Hepatocyte (in vitro differentiated cells): ENCODE data around the gene UNC119. TPM values are rescaled to one million over a fixed set of nuclear protein-coding genes. Genes with fewer than 3 reads are reported as not detected.

ENCODE experiments used
- DNase-seq: peaks from one replicate; pipeline ENCODE4 v3.0.0-alpha.2; 2016; ENCODE audit warnings: low spot score
- H2AFZ ChIP-seq: fragments of 200-600 bp; sonication (generic); 2 replicates; pipeline ENCODE4 v1.6.0; 2016; ENCODE audit warnings: antibody characterized with exemption, mild to moderate bottlenecking
- H3K27ac ChIP-seq: fragments of 200-600 bp; sonication (generic); 2 replicates; pipeline ENCODE4 v1.5.1; 2016; ENCODE audit warnings: mild to moderate bottlenecking
- H3K27me3 ChIP-seq: fragments of 200-600 bp; sonication (generic); 2 replicates; pipeline ENCODE4 v1.6.1; 2016
- H3K36me3 ChIP-seq: fragments of 200-600 bp; sonication (generic); replicated peaks from 2 replicates; pipeline ENCODE4 v1.5.1; 2016; ENCODE audit warnings: low read depth; ENCODE audit not compliant: insufficient read depth
- H3K4me1 ChIP-seq: fragments of 200-600 bp; sonication (generic); 2 replicates; pipeline ENCODE4 v1.5.1; 2016; ENCODE audit warnings: mild to moderate bottlenecking, moderate library complexity; ENCODE audit not compliant: insufficient read depth
- H3K4me2 ChIP-seq: fragments of 200-600 bp; sonication (generic); 2 replicates; pipeline ENCODE4 v1.6.0; 2016
- H3K4me3 ChIP-seq: fragments of 200-600 bp; sonication (generic); 2 replicates; pipeline ENCODE4 v1.5.1; 2016; ENCODE audit warnings: mild to moderate bottlenecking
- H3K79me2 ChIP-seq: fragments of 200-600 bp; sonication (generic); 2 replicates; pipeline ENCODE4 v1.6.0; 2017; ENCODE audit warnings: mild to moderate bottlenecking
- H3K9me2 ChIP-seq: fragments of 200-600 bp; sonication (generic); replicated peaks from 2 replicates; pipeline ENCODE4 v1.6.0; 2017; ENCODE audit warnings: mild to moderate bottlenecking; ENCODE audit not compliant: insufficient read depth
- H3K9me3 ChIP-seq: fragments of 200-600 bp; sonication (generic); 2 replicates; pipeline ENCODE4 v1.5.1; 2016; ENCODE audit warnings: low read depth, mild to moderate bottlenecking
- H4K20me1 ChIP-seq: fragments of 200-600 bp; sonication (generic); 2 replicates; pipeline ENCODE4 v1.6.0; 2016; ENCODE audit warnings: mild to moderate bottlenecking; ENCODE audit not compliant: insufficient read depth, poor library complexity, severe bottlenecking
- CTCF ChIP-seq: fragments of 200-600 bp; sonication (generic); IDR thresholded peaks from 2 replicates; pipeline ENCODE4 v1.5.1; 2016; ENCODE audit warnings: antibody characterized with exemption, mild to moderate bottlenecking; ENCODE audit not compliant: poor library complexity
- EZH2 ChIP-seq: fragments of 200-600 bp; sonication (generic); IDR thresholded peaks from 2 replicates; pipeline ENCODE4 v1.6.1; 2016; ENCODE audit warnings: antibody characterized with exemption, mild to moderate bottlenecking, borderline replicate concordance
- EZH2phosphoT487 ChIP-seq: fragments of 200-600 bp; sonication (generic); IDR thresholded peaks from one replicate; pipeline ENCODE4 v1.6.1; 2018; ENCODE audit warnings: antibody characterized with exemption, mild to moderate bottlenecking, low read depth, moderate library complexity; ENCODE audit not compliant: unreplicated experiment, severe bottlenecking
- WGBS: methylation state at CpG from one replicate; pipeline ENCODE4 v1.1.6; 2016; ENCODE audit warnings: low lambda C conversion rate; ENCODE audit errors: missing lambda C conversion rate; 5-methylcytosine and 5-hydroxymethylcytosine counted together
- polyA plus RNA-seq: library from polyadenylated mRNA; unstranded; fragments of >200 nt; fragmentation: Nextera tagmentation; extraction: Ambion mirVana; gene quantifications from 2 replicates; pipeline ENCODE4 v1.2.1, GENCODE V29; 2016
- total RNA-seq: library from RNA; depleted of rRNA; stranded (reverse); fragments of >200 nt; gene quantifications from 2 replicates; pipeline ENCODE4 v1.2.3, GENCODE V29; 2014

UNC119 gene
- total and polyA plus RNA-seq, 2 experiments from 2014 or later: 68.1 to 87.6 TPM

GRCh38 chr17:28579526-28579925 is 27.1 kb upstream of the UNC119 start:
- Histone ChIP-seq H3K4me3 (no peak overlapping the region), H2AFZ (no peak overlapping the region), H3K4me2 (no peak overlapping the region), H3K27ac (no peak overlapping the region), H3K9me2 (no peaks in the 10 kb centered on the region), H3K79me2 (no peaks in the 10 kb centered on the region), H4K20me1 (no peaks in the 10 kb centered on the region), H3K27me3 (no peaks in the 10 kb centered on the region), H3K9me3 (no peaks in the 10 kb centered on the region), H3K36me3 (no peaks in the 10 kb centered on the region), H3K4me1 (no peaks in the 10 kb centered on the region)
- 95% methylated on average over 4 of the region's 4 CpGs for whole genome bisulfite sequencing
- DNase-seq: no peak
- TF ChIP-seq EZH2 (no peak), EZH2phosphoT487 (no peak), CTCF (no peak)

GRCh38 chr17:28578246-28579195 is 26.1 kb upstream of the UNC119 start:
- no peaks in the 10 kb centered on the region for H3K9me3 ChIP-seq
- H3K27me3 ChIP-seq: no peaks in the 10 kb centered on the region
- no peaks in the 10 kb centered on the region for H3K36me3 ChIP-seq
- TF ChIP-seq EZH2 (no peak), EZH2phosphoT487 (no peak), CTCF (no peak)
- H2AFZ ChIP-seq: no peak overlapping the region
- H3K4me1 ChIP-seq: no peaks in the 10 kb centered on the region
- no peak overlapping the region for H3K4me2 ChIP-seq
- 100% methylated on average over 8 of the region's 8 CpGs for WGBS
- no peaks in the 10 kb centered on the region for H3K79me2 ChIP-seq
- H3K4me3 ChIP-seq: no peak overlapping the region
- H3K27ac ChIP-seq: no peak overlapping the region
- no peaks in the 10 kb centered on the region for H3K9me2 ChIP-seq
- H4K20me1 ChIP-seq: no peaks in the 10 kb centered on the region
- DNase-seq: no peak

GRCh38 chr17:28577466-28577824 is 25.0 kb upstream of the UNC119 start:
- no peak overlapping the region for H3K4me2 ChIP-seq
- H3K4me1 ChIP-seq: peaks cover 5% of the 10 kb centered on the region
- no peaks in the 10 kb centered on the region for H3K9me2 ChIP-seq
- H3K9me3 ChIP-seq: no peaks in the 10 kb centered on the region
- H3K36me3 ChIP-seq: no peaks in the 10 kb centered on the region
- H4K20me1 ChIP-seq: no peaks in the 10 kb centered on the region
- no peak for DNase-seq
- H3K79me2 ChIP-seq: no peaks in the 10 kb centered on the region
- 96% methylated on average over 3 of the region's 3 CpGs for WGBS
- no peaks in the 10 kb centered on the region for H3K27me3 ChIP-seq
- H3K4me3 ChIP-seq: no peak overlapping the region
- no peak overlapping the region for H3K27ac ChIP-seq
- TF ChIP-seq CTCF (no peak), EZH2 (no peak), EZH2phosphoT487 (no peak)
- no peak overlapping the region for H2AFZ ChIP-seq
